Fibroblast of mammary gland (primary cell): ENCODE data around the gene DCLK2.

Experiments used
- DNase-seq: peaks from one replicate; pipeline ENCODE4 v3.0.0-alpha.2; 2010; ENCODE audit warnings: low read depth
- H3K4me3 ChIP-seq: 2 replicates; pipeline ENCODE4 v1.5.1; 2011; ENCODE audit warnings: low read depth, mild to moderate bottlenecking, low read length, moderate library complexity; ENCODE audit not compliant: control insufficient read depth
- TF ChIP-seq, protein P1 (sequence below): conservative IDR thresholded peaks from 2 replicates; pipeline ENCODE4 v1.5.1; 2011; ENCODE audit warnings: low read depth, low read length, inconsistent platforms; ENCODE audit not compliant: control insufficient read depth, insufficient read depth

DCLK2 gene

DNA sequence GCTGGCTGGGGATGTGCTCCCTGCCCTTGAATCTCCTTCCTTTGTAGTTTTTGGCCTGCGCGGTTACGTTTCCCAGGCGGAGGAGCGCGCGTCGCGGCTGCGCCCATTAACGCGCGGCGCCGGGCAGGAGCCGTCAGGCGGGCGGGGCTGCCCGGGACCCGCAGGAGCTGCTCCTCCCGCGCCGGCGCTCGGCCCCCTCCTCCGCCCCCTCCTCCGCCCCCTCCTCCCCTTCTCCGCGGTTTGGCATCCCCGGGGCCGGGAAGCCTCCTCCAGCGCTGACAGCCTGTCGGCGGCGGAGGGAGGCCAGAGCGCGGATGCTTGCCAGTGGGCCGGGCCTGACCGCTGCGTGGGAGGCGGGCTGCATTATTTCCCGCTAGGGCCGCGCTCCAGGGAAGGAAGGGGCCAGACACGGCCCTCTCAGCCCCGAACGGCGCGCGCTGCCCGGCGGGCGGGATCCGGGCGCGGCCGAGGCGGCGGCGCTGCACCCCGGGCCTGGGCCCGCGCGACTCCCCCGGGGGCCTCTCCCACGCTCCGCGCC is at the start of gene DCLK2:
DCLK2 (plus strand) TSS at position 405 of the 538 bp plus-strand sequence. CDS start 583 bp downstream, outside the sequence.
- DNase-seq = peak; percentile 84
- TF ChIP-seq, protein P1, sequence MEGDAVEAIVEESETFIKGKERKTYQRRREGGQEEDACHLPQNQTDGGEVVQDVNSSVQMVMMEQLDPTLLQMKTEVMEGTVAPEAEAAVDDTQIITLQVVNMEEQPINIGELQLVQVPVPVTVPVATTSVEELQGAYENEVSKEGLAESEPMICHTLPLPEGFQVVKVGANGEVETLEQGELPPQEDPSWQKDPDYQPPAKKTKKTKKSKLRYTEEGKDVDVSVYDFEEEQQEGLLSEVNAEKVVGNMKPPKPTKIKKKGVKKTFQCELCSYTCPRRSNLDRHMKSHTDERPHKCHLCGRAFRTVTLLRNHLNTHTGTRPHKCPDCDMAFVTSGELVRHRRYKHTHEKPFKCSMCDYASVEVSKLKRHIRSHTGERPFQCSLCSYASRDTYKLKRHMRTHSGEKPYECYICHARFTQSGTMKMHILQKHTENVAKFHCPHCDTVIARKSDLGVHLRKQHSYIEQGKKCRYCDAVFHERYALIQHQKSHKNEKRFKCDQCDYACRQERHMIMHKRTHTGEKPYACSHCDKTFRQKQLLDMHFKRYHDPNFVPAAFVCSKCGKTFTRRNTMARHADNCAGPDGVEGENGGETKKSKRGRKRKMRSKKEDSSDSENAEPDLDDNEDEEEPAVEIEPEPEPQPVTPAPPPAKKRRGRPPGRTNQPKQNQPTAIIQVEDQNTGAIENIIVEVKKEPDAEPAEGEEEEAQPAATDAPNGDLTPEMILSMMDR = no peak
- H3K4me3 ChIP-seq = peak within 1 kb of the TSS; percentile 67

DNA sequence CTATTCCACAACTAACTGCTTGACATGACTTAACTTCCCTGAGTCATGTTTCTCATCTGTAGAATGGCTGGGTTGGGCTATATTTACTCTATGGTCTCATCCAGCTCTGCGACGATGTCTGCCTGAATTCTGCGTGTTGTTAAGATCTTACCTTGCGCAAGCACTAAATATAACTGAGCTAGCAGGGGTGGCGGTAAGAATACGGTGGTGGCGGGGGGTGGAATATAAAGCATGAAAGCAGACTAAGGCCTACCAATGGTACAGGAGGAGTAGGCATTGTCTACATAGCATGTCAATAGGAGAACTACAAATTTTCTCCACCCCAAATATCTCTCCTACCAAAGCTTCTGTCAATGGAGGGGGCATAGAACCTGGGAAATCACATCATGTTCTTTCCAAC is 45.7 kb upstream of the DCLK2 start:
- no peak overlapping the region for H3K4me3 ChIP-seq
- TF ChIP-seq, protein P1 = no peak
- DNase-seq = peak; percentile 6

DNA sequence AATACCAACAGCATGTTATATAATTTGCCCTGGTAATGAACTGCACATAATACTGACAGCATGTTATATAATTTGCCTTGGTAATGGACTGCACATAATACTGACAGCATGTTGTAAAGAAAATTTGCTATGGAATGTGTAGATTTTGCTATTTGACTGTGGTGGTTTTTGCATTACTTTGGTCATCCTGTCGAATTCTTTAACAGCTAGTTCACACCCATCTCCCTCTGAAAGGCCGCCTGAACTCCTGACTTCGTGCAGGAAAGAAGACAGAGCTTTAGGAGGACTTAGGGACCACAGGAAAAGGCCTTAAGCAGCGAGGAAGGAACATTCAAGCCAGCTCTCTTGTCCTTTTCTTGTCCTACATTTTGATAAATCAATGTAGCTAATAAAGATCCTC is 45.2 kb upstream of the DCLK2 start:
- no peak overlapping the region for H3K4me3 ChIP-seq
- DNase-seq = no peak
- TF ChIP-seq, protein P1 = no peak

DNA sequence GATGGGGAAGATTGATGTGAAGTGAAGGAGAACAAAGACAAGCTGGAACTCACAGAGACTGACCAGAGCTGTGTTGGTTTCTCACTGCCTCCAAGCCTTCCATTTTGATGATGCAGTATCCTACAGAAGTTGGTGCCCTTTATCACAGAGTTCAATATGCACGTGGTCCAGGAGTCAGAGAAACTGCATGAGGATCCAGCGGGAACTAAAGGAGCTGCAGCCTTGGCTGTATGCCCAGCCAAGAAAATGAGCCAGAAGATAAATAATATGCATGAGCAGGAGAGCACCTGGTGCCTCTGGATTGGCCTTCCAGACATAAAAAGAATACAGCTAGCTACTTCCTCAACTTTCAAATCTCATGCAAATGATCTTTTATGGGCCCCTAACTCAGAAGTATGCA is 44.3 kb upstream of the DCLK2 start:
- H3K4me3 ChIP-seq = no peak overlapping the region
- DNase-seq = peak; percentile 70
- TF ChIP-seq, protein P1 = no peak

DNA sequence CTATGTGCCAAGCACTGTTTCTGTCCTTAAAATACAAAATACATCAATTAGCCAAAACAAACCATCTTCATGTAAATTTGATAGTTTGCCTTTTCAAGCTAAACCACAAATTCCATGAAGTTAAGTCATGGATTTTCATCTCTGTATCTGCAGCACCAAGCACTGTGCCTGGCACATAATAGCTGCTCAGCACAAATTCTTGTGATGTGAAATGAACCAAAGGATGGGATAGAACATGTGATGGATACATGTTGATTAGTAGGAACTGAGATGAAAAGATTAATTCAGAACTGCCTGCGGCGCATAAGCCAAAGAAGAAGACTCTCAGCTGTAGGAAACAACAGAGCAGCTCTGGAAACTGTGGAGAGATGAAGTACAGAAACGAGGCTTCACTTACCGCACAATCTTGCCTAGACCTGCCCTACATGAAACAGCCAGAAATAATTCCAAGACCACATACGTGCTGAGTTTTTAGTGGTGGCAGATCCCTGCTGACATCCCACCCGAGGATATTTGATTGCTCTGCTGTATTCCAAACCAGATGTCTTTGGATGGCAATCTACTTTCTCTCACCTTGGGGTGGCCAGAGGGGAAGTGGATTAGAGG is 40.9 kb upstream of the DCLK2 start:
- H3K4me3 ChIP-seq = no peak overlapping the region
- TF ChIP-seq, protein P1 = no peak
- no peak for DNase-seq

DNA sequence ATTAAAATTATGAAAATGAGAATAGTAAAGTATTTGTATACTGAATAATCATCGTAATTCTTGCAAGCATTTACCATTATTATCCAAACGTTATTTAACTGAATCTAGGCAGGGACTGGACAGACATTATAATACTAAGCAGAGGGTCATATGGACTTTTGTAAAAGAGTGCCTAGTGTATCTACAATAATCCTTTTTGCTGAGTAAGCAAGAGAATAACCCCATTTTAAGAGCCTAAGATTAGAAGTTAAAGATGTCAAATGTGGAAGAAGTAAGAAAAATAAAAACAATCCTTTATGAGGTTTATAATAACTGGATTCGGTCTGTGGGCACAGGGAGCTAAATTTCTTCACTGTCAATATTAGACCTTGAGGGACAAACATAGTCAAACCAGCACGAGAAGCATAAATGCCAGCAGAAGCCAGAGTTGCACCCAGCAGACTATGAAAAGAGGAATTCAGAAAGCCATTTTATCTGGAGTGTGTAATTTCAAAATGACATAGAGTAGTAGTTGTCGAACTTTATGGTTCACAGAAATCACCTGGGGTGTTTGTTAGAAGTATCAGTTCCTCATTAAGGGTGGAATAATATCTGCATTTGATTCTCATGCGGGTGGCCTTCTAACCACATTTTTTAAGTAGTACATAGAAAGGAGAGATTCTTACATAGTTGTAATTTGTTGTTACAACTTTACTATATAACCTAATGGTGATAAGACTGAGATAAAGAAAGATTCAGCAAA is 39.7 kb upstream of the DCLK2 start:
- DNase-seq = no peak
- H3K4me3 ChIP-seq = no peak overlapping the region
- TF ChIP-seq, protein P1 = no peak
